Neural cell (in vitro differentiated cells): Measurements from ENCODE around the gene CAV3. TPM values are rescaled to one million over a fixed set of nuclear protein-coding genes. Genes with fewer than 3 reads are reported as not detected.

Experiments used
- H2AFZ ChIP-seq: fragments of 200-600, 300-800 bp; sonication (generic), shearing (Covaris generic); 2 replicates; pipeline ENCODE4 v1.6.0; 2014; ENCODE audit warnings: low read depth, mild to moderate bottlenecking, antibody characterized with exemption, low read length, moderate library complexity
- H3F3A ChIP-seq: fragments of 200-600 bp; shearing (Covaris generic); 2 replicates; pipeline ENCODE4 v1.6.1; 2016; ENCODE audit warnings: mild to moderate bottlenecking, moderate library complexity, mixed read lengths, antibody characterized with exemption, low read length; ENCODE audit not compliant: insufficient read depth, poor library complexity, severe bottlenecking
- H3K27ac ChIP-seq: fragments of 200-600, 300-800 bp; sonication (generic), shearing (Covaris generic); 2 replicates; pipeline ENCODE4 v1.5.1; 2014; ENCODE audit warnings: mild to moderate bottlenecking, low read length, moderate library complexity
- H3K27me3 ChIP-seq: fragments of 300-800, 200-600 bp; sonication (generic), shearing (Covaris generic); 2 replicates; pipeline ENCODE4 v1.6.0; 2014; ENCODE audit warnings: mild to moderate bottlenecking, low read depth, low read length, moderate library complexity; ENCODE audit not compliant: insufficient read depth
- H3K36me3 ChIP-seq: fragments of 300-800, 200-600 bp; sonication (generic), shearing (Covaris generic); 2 replicates; pipeline ENCODE4 v1.5.1; 2014; ENCODE audit warnings: mild to moderate bottlenecking, antibody characterized with exemption, low read length, moderate library complexity; ENCODE audit not compliant: insufficient read depth
- H3K4me2 ChIP-seq: fragments of 300-800, 200-600 bp; sonication (generic), shearing (Covaris generic); 2 replicates; pipeline ENCODE4 v1.6.0; 2014; ENCODE audit warnings: mild to moderate bottlenecking, low read length
- H3K4me3 ChIP-seq: fragments of 300-800, 200-600 bp; sonication (generic), shearing (Covaris generic); 2 replicates; pipeline ENCODE4 v1.5.1; 2014; ENCODE audit warnings: mild to moderate bottlenecking, low read length, moderate library complexity
- H3K79me2 ChIP-seq: fragments of 200-600 bp; shearing (Covaris generic); replicated peaks from 2 replicates; pipeline ENCODE4 v1.6.0; 2014; ENCODE audit warnings: mild to moderate bottlenecking, low read length, moderate library complexity; ENCODE audit not compliant: insufficient read depth
- H3K9ac ChIP-seq: fragments of 300-800, 200-600 bp; sonication (generic), shearing (Covaris generic); 2 replicates; pipeline ENCODE4 v1.6.1; 2016; ENCODE audit warnings: mild to moderate bottlenecking, low read length, mixed read lengths
- H3K9me2 ChIP-seq: fragments of 200-600 bp; shearing (Covaris generic); 2 replicates; pipeline ENCODE4 v1.6.1; 2016; ENCODE audit warnings: mild to moderate bottlenecking, low read length, mixed read lengths; ENCODE audit not compliant: insufficient read depth
- H3K9me3 ChIP-seq: fragments of 200-600, 300-800 bp; sonication (generic), shearing (Covaris generic); 2 replicates; pipeline ENCODE4 v1.6.1; 2016; ENCODE audit warnings: mild to moderate bottlenecking, mixed run types, low read length, moderate library complexity, mixed read lengths
- H4K20me1 ChIP-seq: fragments of 200-600 bp; shearing (Covaris generic); 2 replicates; pipeline ENCODE4 v1.6.1; 2016; ENCODE audit warnings: mild to moderate bottlenecking, mixed run types; ENCODE audit not compliant: insufficient read depth
- EP300 ChIP-seq: fragments of 450-650 bp; conservative IDR thresholded peaks from 2 replicates; pipeline ENCODE4 v1.6.1; 2014; ENCODE audit warnings: antibody characterized with exemption, mild to moderate bottlenecking, moderate library complexity; ENCODE audit not compliant: poor library complexity, severe bottlenecking
- EZH2 ChIP-seq: fragments of 200-600, 300-800 bp; shearing (Covaris generic), sonication (generic); IDR thresholded peaks from 2 replicates; pipeline ENCODE4 v1.6.1; 2014; ENCODE audit warnings: antibody characterized with exemption, low read length, borderline replicate concordance, mild to moderate bottlenecking; ENCODE audit not compliant: insufficient read depth, poor library complexity, severe bottlenecking
- MXI1 ChIP-seq: fragments of 450-650 bp; conservative IDR thresholded peaks from 2 replicates; pipeline ENCODE4 v1.6.1; 2014; ENCODE audit warnings: antibody characterized with exemption, mild to moderate bottlenecking; ENCODE audit not compliant: poor library complexity, severe bottlenecking
- POLR2AphosphoS5 ChIP-seq: IDR thresholded peaks from 2 replicates; pipeline ENCODE4 v1.6.1; 2012
- RAD21 ChIP-seq: fragments of 450-650 bp; conservative IDR thresholded peaks from 2 replicates; pipeline ENCODE4 v1.6.1; 2014; ENCODE audit warnings: antibody characterized with exemption, mild to moderate bottlenecking, moderate library complexity
- SMC3 ChIP-seq: fragments of 450-650 bp; conservative IDR thresholded peaks from 2 replicates; pipeline ENCODE4 v1.6.1; 2014; ENCODE audit warnings: antibody characterized with exemption, mild to moderate bottlenecking, moderate library complexity; ENCODE audit not compliant: poor library complexity
- TAF1 ChIP-seq: IDR thresholded peaks from 2 replicates; pipeline ENCODE4 v1.6.1; 2012; ENCODE audit warnings: low read depth
- polyA plus RNA-seq: library from polyadenylated mRNA; depleted of rRNA; stranded (reverse); fragments of >200 nt; gene quantifications from 2 replicates; pipeline ENCODE4 v1.2.3, GENCODE V29; 2014
- TF ChIP-seq, protein P1 (sequence below): IDR thresholded peaks from 2 replicates; pipeline ENCODE4 v1.6.1; 2012; ENCODE audit warnings: borderline replicate concordance
- TF ChIP-seq, protein P2 (sequence below): fragments of 450-650 bp; IDR thresholded peaks from 2 replicates; pipeline ENCODE4 v1.5.1; 2014; ENCODE audit warnings: antibody characterized with exemption, mild to moderate bottlenecking, moderate library complexity; ENCODE audit not compliant: poor library complexity, severe bottlenecking

CAV3 gene
- polyA plus RNA-seq, 1 donor from 2014 or later: not detected

DNA sequence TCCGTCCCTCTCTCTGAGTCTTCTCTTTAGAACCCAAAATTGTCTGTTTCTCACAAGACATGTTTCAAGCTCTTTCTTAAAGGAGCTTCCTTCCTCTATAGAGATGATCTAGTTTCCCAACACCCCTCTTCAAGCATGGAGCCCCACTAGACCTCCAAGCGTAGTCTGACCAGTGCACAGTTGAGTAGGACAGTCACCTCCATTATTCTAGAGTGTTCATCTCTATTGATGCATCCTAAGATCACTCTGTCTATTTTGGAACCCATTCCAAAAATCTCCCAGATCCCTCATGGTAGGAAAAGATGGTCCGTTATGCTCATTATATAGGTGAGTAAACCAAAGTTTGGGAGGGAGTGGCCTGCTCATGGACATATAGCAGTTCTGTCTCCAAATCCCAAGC is 4.1 kb upstream of the CAV3 start:
- Histone ChIP-seq H2AFZ (no peak overlapping the region), H3K4me3 (no peak overlapping the region), H3K9ac (no peak overlapping the region), H3K27me3 (no peaks in the 10 kb centered on the region), H3K9me3 (no peaks in the 10 kb centered on the region), H3F3A (no peaks in the 10 kb centered on the region), H3K79me2 (no peaks in the 10 kb centered on the region), H3K27ac (no peak overlapping the region), H3K36me3 (no peaks in the 10 kb centered on the region), H3K4me2 (no peak overlapping the region), H4K20me1 (no peaks in the 10 kb centered on the region), H3K9me2 (no peaks in the 10 kb centered on the region)
- TF ChIP-seq RAD21 (no peak), EZH2 (no peak), EP300 (no peak), SMC3 (no peak), TAF1 (no peak), POLR2AphosphoS5 (no peak), MXI1 (no peak)
- TF ChIP-seq, protein P1, sequence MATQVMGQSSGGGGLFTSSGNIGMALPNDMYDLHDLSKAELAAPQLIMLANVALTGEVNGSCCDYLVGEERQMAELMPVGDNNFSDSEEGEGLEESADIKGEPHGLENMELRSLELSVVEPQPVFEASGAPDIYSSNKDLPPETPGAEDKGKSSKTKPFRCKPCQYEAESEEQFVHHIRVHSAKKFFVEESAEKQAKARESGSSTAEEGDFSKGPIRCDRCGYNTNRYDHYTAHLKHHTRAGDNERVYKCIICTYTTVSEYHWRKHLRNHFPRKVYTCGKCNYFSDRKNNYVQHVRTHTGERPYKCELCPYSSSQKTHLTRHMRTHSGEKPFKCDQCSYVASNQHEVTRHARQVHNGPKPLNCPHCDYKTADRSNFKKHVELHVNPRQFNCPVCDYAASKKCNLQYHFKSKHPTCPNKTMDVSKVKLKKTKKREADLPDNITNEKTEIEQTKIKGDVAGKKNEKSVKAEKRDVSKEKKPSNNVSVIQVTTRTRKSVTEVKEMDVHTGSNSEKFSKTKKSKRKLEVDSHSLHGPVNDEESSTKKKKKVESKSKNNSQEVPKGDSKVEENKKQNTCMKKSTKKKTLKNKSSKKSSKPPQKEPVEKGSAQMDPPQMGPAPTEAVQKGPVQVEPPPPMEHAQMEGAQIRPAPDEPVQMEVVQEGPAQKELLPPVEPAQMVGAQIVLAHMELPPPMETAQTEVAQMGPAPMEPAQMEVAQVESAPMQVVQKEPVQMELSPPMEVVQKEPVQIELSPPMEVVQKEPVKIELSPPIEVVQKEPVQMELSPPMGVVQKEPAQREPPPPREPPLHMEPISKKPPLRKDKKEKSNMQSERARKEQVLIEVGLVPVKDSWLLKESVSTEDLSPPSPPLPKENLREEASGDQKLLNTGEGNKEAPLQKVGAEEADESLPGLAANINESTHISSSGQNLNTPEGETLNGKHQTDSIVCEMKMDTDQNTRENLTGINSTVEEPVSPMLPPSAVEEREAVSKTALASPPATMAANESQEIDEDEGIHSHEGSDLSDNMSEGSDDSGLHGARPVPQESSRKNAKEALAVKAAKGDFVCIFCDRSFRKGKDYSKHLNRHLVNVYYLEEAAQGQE: no peak
- TF ChIP-seq, protein P2, sequence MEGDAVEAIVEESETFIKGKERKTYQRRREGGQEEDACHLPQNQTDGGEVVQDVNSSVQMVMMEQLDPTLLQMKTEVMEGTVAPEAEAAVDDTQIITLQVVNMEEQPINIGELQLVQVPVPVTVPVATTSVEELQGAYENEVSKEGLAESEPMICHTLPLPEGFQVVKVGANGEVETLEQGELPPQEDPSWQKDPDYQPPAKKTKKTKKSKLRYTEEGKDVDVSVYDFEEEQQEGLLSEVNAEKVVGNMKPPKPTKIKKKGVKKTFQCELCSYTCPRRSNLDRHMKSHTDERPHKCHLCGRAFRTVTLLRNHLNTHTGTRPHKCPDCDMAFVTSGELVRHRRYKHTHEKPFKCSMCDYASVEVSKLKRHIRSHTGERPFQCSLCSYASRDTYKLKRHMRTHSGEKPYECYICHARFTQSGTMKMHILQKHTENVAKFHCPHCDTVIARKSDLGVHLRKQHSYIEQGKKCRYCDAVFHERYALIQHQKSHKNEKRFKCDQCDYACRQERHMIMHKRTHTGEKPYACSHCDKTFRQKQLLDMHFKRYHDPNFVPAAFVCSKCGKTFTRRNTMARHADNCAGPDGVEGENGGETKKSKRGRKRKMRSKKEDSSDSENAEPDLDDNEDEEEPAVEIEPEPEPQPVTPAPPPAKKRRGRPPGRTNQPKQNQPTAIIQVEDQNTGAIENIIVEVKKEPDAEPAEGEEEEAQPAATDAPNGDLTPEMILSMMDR: no peak

DNA sequence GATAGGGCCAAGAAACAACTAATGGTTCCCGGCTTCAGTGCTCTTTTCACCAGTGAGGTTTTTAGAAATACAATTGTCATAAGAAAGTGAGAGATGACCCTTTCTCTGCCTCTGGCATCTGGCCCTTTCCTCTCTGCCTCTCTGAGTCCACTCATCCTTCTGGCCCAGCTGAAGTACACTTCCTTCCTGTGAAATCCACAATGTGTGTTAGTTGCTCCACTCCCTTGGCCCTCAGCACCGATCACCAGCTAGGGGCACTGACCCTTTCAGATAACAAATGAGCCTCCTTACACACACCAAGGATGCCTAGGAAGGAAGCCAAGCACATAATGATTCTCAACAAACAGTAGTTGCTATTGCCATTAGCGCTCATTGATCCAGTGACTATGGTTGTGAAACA is 2.9 kb upstream of the CAV3 start:
- Histone ChIP-seq H3F3A (no peaks in the 10 kb centered on the region), H3K27me3 (no peaks in the 10 kb centered on the region), H2AFZ (no peak overlapping the region), H3K79me2 (no peaks in the 10 kb centered on the region), H3K9ac (no peak overlapping the region), H3K9me3 (no peaks in the 10 kb centered on the region), H4K20me1 (no peaks in the 10 kb centered on the region), H3K9me2 (no peaks in the 10 kb centered on the region), H3K27ac (no peak overlapping the region), H3K4me3 (no peak overlapping the region), H3K4me2 (no peak overlapping the region), H3K36me3 (no peaks in the 10 kb centered on the region)
- no peak for TF ChIP-seq SMC3
- TF ChIP-seq, protein P1: no peak
- TF ChIP-seq, protein P2: no peak
- TF ChIP-seq EP300: no peak
- no peak for TF ChIP-seq EZH2
- no peak for TF ChIP-seq RAD21
- TF ChIP-seq POLR2AphosphoS5: no peak
- no peak for TF ChIP-seq MXI1
- no peak for TF ChIP-seq TAF1
